DND-41 (cell line): ENCODE data around the gene PNMA6F.

ENCODE experiments used
- CTCF ChIP-seq: IDR thresholded peaks from 2 replicates; pipeline ENCODE4 v1.5.1; 2012; ENCODE audit warnings: borderline replicate concordance, low read length, moderate library complexity, mild to moderate bottlenecking; ENCODE audit not compliant: poor library complexity, severe bottlenecking; ENCODE audit errors: extremely low read depth
- EZH2 ChIP-seq: IDR thresholded peaks from 3 replicates; pipeline ENCODE4 v1.6.1; 2012; ENCODE audit warnings: borderline replicate concordance, low read depth, mild to moderate bottlenecking, moderate library complexity, low read length, inconsistent platforms; ENCODE audit not compliant: severe bottlenecking

DNA sequence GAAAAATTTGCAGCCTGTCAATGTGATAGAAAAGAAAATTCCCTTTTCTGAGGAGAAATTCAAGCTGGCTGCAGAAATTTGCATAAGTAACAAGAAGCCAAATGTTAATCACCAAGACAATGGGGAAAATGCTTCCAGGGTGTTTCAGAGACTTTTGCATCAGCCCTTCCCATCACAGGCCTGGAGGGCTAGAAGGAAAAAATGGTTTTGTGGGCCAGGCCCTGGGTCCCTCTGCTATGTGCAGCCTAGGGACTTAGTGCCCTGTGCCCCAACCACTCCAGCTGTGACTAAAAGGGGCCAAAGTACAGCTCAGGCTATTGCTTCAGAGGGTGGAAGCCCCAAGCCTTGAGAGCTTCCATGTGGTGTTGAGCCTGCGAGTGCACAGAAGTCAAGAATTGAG, 36.3 kb upstream of the PNMA6F start:
- TF ChIP-seq CTCF: no peak
- no peak for TF ChIP-seq EZH2
